ENCODE data around the gene SEMA4A.
A peak's percentile ranks its signal among the peaks of the same experiment; 100 is the strongest.
"Not testable (repeated sequence)": the region's sequence is repeated elsewhere in the genome, so short reads cannot be mapped to it uniquely, and the experiment has no call there.

SEMA4A gene

DNA sequence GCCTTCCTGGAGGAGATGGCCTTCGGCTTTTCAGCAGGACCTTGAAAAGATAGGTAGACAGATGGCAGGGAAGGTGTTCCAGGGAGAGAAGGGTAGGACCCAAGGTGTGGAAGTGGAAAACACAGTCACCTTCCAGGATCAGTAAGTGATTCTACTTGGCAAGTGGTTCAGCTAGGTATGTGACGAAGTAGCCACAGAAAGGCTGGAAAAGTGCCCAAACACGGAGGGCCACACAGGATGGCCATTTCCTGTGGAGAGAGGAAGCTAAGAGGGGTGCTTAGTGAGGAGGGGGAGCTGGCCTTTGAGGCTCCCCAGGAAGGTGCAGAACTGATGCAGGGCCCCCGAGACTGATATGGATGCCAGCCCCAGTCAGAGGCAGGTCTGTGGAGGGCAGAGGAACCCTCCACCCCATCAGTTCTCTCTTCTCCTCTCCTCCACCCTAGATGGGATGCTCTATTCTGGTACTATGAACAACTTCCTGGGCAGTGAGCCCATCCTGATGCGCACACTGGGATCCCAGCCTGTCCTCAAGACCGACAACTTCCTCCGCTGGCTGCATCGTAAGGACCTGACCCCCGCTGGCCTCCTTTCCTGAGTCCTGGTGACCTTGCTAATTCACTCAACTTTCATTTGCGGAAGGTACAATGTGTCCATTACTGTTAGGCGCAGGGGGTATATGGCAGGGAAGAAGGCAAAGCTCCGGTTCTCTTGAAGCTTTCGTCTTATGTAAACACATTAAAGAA, 6.8 kb downstream of the SEMA4A start:
- no peak for DNase-seq (ENCODE audit: low spot score)

GRCh38 chr1:156160743-156161171, 7.4 kb downstream of the SEMA4A start:
- no peak for DNase-seq (ENCODE audit: low spot score)

DNA sequence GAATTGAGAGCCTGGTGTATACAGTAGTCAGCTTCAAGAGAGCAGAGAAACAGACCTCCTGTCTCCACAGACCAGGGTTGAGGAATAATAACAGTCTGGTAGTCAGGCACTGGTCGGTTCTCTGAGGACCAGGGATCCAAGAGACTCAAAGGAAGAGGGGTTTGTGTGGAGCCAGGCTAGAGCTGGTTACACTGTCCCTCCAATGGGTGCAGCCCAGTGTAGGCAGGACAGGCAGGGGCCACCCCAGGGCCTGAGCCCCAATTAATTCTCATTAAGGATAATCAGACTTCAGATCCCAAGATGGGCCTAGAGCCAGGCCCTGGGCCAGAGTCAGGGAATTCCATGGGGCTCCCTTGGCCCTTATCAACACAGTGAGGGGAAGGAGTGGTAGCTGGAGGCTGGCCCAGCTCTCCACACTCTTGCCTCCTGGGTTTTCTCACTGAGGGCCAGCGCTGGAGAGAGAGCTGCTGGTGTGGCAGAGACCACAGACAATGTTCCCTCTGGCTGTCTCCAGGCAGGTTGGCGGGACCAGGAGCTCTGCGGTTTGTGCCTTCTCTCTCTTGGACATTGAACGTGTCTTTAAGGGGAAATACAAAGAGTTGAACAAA, 9.1 kb downstream of the SEMA4A start:
- no peak for DNase-seq (ENCODE audit: low spot score)

GRCh38 chr1:156163712-156164111, 10.3 kb downstream of the SEMA4A start:
- no peak for DNase-seq (ENCODE audit: low spot score)

- DNase-seq (ENCODE audit: low spot score) = no peak
These were observed 10.9 kb downstream of the SEMA4A start for GRCh38 chr1:156164125-156164831.

DNA sequence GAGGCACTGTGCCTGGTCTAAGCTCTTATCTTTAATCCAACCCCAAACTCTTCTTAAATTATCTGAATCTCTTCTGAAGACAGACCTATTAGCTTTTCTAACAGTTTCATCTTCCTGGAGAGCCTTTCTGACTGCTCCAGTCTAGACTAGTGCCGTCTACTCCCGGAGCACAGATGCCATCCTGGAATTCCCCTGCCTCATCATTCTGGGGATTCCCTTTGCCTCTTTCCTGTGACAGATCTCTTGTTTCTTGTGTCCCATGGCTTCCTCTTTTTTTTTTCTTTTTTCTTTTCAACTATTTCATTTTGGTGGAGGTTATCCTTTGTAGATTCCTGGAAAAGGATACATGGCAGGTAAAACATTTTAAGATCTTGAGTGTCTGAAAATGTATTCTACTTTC, 11.7 kb downstream of the SEMA4A start:
- no peak for DNase-seq (ENCODE audit: low spot score)

DNA sequence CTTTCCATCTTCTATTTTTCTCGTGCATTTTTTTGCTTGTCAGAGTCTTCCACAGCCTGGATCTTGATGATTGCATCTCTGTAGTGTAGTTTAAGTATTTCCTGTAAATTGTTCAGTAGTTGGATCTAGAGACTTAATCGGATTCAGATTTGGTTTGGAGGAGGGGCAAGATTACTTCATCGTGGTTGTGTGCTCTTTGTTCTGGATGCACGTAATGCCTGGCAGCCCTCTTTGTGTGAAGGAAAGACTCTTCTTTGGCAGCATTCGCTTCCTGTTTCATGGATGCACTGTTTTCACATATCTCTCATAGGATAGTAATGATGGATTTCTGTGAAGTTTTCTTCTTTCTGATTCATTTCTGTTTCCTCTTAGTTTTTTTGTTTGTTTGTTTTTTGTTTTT, 14.2 kb downstream of the SEMA4A start:
- DNase-seq (ENCODE audit: low spot score) = no peak

DNA sequence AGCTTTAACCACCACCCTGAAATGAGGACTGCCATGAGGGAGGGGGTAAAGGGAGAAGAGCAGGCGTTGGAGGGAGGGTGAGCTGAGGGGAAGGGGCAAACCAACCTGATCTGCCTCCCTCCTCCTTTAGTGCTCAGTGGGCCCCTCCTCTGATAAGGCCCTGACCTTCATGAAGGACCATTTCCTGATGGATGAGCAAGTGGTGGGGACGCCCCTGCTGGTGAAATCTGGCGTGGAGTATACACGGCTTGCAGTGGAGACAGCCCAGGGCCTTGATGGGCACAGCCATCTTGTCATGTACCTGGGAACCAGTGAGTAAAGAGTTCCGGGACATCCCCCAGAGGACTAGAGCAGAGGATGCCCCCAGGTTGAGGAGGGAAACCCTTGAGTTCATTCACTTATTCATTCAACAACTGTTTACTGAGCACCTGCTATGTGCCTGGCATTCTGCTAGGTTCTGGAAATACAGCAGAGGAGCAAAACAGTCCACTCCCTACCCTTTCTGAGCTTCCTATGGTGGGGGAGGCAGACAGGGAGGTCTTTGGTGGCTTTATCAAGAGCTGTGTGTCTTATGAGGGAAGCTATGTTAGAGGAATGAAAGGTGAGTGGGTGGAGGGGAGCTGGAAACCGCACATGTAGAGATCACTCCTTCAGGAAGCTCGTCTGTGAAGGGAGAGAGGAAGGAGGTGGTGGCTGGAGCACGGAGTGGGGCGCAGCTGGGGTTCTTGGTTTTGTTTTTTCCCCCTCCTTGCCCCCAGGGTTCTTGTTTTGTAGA, 19.5 kb downstream of the SEMA4A start:
- DNase-seq (ENCODE audit: low spot score) = no peak

DNA sequence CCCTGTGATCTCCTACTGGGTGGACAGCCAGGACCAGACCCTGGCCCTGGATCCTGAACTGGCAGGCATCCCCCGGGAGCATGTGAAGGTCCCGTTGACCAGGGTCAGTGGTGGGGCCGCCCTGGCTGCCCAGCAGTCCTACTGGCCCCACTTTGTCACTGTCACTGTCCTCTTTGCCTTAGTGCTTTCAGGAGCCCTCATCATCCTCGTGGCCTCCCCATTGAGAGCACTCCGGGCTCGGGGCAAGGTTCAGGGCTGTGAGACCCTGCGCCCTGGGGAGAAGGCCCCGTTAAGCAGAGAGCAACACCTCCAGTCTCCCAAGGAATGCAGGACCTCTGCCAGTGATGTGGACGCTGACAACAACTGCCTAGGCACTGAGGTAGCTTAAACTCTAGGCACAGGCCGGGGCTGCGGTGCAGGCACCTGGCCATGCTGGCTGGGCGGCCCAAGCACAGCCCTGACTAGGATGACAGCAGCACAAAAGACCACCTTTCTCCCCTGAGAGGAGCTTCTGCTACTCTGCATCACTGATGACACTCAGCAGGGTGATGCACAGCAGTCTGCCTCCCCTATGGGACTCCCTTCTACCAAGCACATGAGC, 23.3 kb downstream of the SEMA4A start:
- DNase-seq (ENCODE audit: low spot score) = no peak

GRCh38 chr1:156177919-156178654, 24.7 kb downstream of the SEMA4A start:
- DNase-seq (ENCODE audit: low spot score) = no peak

- DNase-seq (ENCODE audit: low spot score) = no peak
These were observed 27.1 kb downstream of the SEMA4A start for GRCh38 chr1:156180471-156180870.

- DNase-seq (ENCODE audit: low spot score) = not testable (repeated sequence)
These were observed 28.1 kb downstream of the SEMA4A start for GRCh38 chr1:156181391-156181924.

DNA sequence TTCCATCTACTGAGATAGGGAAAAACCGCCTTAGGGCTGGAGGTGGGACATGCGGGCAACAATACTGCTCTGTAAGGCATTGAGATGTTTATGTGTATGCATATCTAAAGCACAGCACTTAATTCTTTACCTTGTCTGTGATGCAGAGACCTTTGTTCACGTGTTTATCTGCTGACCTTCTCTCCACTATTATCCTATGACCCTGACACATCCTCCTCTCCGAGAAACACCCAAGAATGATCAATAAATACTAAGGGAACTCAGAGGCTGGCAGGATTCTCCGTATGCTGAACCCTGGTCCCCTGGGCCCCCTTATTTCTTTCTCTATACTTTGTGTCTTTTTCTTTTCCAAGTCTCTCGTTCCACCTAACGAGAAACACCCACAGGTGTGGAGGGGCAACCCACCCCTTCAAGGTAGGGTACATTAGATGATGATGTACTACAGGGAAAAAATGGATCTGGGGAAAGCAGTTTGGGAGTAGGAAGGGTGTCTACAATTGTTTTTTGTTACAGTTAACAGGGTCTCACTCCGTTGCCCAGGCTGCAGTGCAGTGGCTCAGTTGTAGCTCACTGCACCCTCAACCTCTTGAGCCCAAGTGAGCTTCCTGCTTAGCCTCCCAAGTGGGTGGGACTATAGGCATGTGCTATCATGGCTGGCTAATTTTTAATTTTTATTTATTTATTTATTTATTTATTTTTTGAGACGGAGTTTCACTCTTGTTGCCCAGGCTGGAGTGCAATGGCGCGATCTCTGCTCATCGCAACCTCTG, 28.8 kb downstream of the SEMA4A start:
- DNase-seq (ENCODE audit: low spot score) = not testable (repeated sequence)

- not testable (repeated sequence) for DNase-seq (ENCODE audit: low spot score)
These were observed 33.2 kb downstream of the SEMA4A start for GRCh38 chr1:156186347-156187177.

DNA sequence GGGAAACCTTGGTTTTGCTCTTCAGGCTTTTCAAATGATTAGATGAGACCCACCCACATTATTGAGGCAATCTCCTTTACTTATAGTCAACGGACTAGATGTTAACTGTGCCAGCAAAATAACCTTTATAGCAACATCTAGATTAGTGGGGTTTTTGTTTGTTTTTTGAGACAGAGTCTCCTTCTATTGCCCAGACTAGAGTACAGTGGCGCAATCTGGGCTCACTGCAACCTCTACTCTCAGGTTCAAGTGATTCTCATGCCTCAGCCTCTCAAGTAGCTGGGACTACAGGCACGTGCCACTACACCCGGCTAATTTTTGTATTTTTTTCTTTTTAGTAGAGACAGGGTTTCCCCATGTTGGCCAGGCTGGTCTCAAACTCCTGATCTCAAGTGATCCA, 36.9 kb downstream of the SEMA4A start:
- DNase-seq (ENCODE audit: low spot score) = not testable (repeated sequence)

- DNase-seq (ENCODE audit: low spot score) = no peak
These were observed 38.0 kb downstream of the SEMA4A start for GRCh38 chr1:156191292-156191964.

DNA sequence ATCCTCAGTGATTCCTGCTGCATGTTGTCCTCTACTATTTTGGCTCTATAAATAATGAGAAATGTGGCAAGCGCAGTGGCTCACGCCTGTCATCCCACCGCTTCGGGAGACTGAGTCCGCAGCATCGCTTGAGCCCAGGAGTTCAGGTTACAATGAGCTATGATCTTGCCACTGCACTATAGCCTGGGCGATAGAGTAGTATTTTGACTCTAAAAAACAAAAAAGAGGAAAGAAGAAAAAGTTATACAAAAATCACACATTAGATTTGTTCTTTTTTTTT, 39.8 kb downstream of the SEMA4A start:
- no peak for DNase-seq (ENCODE audit: low spot score)

- DNase-seq (ENCODE audit: low spot score) = peak; percentile 97
These were observed 40.3 kb downstream of the SEMA4A start, which contains the start of gene SLC25A44 for GRCh38 chr1:156193488-156194299. Gene SLC25A44 (plus strand): TSS chr1:156194104. CDS start chr1:156199848, 5,744 bp downstream.
